Activated CD4-positive, alpha-beta T cell treated with anti-CD3 and anti-CD28 coated beads, Interleukin-2, amount 50 U/mL, for 48 hours (primary cell): ENCODE data around the gene MST1.

Experiments used
- DNase-seq, 2 experiments: peaks; one replicate each; pipeline ENCODE4 v3.0.0-alpha.2; 2020

The MST1 gene

GRCh38 chr3:49717959-49718857, 28.9 kb upstream of the MST1 start:
- no peak for DNase-seq

- no peak for DNase-seq
These were observed 28.1 kb upstream of the MST1 start for GRCh38 chr3:49717211-49717958.

- DNase-seq = no peak
These were observed 27.5 kb upstream of the MST1 start for GRCh38 chr3:49716691-49717210.

- DNase-seq = no peak
These were observed 26.9 kb upstream of the MST1 start for GRCh38 chr3:49716169-49716568.

GRCh38 chr3:49715611-49716121, 26.4 kb upstream of the MST1 start:
- DNase-seq = no peak

- no peak for DNase-seq
These were observed 25.7 kb upstream of the MST1 start for GRCh38 chr3:49714728-49715550.

GRCh38 chr3:49713336-49714105, 24.2 kb upstream of the MST1 start:
- DNase-seq = no peak

- no peak for DNase-seq
These were observed 23.5 kb upstream of the MST1 start for GRCh38 chr3:49712631-49713317.

GRCh38 chr3:49712166-49712565, 22.9 kb upstream of the MST1 start:
- DNase-seq = no peak

- DNase-seq = no peak
These were observed 22.2 kb upstream of the MST1 start for GRCh38 chr3:49711489-49711888.

- DNase-seq = no peak
These were observed 20.6 kb upstream of the MST1 start for GRCh38 chr3:49709852-49710251.

GRCh38 chr3:49707113-49707480, 17.8 kb upstream of the MST1 start:
- DNase-seq = no peak

- no peak for DNase-seq
These were observed 17.3 kb upstream of the MST1 start for GRCh38 chr3:49706456-49707112.

- DNase-seq = no peak
These were observed 16.2 kb upstream of the MST1 start for GRCh38 chr3:49705390-49705960.

GRCh38 chr3:49704629-49705028, 15.4 kb upstream of the MST1 start:
- no peak for DNase-seq

GRCh38 chr3:49703956-49704355, 14.7 kb upstream of the MST1 start:
- no peak for DNase-seq

- peak; percentile 65 to 71 for DNase-seq
These were observed 14.2 kb upstream of the MST1 start for GRCh38 chr3:49703443-49703927.

GRCh38 chr3:49702672-49703071, 13.4 kb upstream of the MST1 start:
- DNase-seq = no peak

- DNase-seq = no peak
These were observed 12.3 kb upstream of the MST1 start for GRCh38 chr3:49701388-49702077.
